AG08396 (cell line): ENCODE results near the gene FAM89B.

Source experiments
- DNase-seq: peaks from one replicate; pipeline ENCODE4 v3.0.0; 2012; ENCODE audit warnings: low spot score, mixed read lengths

The FAM89B gene

DNA sequence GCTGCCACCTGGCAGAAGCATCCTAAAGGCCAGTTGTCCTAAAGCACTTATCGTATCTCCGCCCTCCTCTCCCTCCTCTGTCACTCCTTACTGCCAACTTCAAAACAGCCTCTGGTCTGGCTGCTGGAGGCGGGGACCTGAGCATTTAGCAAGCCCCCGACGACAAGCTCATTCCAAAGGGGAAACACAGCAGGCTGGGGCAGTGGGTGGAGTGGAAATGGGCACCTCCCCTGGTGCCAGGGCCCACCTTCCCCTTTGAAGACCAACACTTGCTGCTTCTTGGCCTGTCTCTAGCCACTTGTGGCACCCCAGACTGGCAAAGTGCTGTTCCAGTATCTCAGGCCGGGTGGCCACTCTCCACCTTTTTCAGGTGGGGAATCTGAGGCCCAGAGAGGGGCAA, 38.1 kb downstream of the FAM89B start:
- DNase-seq: no peak

DNA sequence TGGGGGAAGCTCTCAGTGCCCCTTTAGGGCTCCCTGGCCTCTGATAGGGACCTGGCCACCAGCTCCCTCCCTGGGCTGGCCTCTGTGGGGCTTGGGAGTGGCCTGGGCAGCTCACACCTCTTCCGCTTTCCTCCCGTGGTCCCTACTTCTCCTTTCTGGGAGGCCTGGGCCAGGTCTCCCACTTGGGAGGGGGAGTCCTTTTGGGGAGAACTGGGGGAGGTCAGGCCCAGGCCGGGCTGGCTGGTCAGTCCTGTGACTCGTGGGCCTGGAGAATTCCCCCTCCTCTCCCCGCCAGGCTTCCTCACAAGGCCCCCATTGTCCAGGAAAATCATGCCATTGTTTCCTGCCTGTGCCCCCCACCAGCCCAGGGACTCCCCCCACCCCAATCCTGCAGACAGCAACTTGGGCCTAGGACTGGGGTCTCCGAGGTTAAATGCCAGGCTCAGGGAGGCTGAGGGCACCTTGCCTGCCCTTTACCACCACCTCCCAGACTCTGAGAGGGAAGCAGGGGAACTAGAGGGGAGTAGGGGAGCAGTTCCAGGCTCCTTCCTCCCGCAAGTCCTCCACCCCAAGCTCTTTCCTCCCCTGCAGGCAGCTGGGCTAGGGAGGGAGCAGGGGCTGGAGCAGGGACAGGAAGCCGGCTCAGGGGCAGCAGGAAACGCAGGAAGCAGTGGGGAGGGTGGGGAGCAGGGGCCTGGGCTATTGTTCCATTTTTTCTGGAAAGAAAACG, 38.9 kb downstream of the FAM89B start:
- DNase-seq: no peak

DNA sequence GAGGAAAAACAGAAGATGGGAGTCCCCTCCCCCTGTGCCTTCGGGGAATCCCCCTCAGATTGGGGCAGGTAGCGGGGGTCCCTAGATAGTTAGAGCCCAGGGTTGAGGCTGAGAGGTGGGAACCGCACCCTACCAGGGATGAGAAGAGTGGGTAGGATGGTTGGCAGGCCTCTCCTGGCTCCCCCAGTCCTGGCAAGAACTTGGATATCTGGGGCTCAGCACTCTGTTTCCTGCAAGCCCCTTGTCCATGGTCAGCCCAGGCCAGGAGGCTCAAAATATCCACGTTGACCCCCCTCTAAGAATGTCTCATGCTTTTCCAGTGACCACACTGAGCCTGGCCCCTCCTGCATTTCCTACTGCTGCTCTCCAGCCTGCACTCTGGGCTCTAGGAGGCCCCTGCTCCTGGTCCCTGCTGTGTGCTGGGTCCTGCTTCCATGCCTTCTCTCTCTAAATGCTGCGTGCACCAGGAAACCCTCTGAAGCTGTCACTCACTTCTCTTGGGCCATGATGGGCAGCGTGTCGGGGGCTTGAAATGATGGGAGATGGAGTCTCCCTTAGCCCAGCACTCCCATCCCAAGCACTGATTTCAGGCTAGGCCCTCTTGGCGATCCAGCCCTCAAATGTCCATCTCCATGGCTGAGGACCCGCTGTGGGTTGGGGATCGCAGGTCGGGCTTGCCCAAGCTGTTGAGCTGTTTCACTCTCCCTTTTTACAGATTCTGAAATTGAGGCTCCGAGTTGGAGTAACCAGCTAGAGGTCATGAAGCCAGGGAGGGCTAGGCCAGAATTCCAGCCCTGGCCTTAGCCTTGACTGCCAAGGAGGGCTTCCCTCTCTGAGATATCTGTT, 39.6 kb downstream of the FAM89B start:
- no peak for DNase-seq

DNA sequence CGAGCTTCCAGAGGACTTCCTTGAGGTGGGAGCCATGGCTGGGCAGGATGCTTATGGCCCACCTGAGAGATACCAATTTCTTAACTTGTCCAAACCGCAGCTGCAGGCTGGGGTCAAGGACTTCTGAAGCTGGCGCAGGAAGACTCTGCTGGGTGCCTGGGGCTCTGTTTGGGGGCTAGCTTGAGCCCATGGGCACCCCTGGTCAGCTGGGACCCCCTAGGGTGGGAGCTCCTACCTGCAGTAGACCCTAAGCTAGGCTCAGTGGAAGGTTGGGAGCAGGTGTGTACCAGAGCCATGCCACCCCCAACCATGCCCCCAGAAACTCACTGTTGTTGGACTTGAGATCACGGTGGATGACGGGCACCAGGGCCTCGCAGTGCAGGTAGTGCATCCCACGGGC, 40.4 kb downstream of the FAM89B start:
- no peak for DNase-seq

DNA sequence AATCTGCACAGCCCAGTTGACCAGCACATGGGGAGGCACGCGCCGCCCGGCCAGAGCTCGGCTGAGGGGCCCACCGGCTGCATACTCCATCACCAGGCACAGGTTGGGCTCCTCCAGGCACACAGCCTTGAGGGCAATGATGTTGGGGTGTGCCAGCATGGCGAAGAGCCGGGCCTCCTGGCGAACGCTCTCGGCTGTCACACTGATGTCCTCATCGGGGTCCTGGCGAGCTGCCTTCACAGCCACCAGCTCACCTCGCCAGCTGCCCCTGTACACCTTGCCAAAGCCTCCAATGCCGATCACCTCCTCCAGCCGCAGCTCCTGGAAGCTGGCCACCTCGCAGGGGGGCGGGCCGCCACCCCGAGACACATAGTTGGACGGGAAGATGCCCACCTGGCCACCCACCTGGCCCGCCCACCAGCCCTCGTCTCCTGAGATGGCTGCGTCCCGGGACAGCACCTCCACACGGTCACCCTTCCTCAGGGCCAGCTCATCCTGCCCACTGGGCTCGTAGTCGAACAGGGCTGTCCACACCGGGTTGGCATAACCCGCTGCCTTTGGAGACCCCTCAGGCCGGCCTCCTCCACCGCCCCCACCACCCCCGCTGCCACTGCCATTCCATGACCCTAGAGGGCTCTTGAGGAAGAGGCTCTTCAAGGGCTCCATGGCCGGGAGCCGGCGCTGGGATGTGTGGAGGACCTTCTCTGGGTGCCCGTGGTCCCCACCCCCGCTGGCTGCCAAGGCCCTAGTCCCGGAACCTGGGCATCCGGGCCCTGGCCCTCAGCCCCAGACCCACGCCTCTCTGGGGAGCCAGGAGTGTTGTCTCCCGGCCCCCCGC, 41.0 kb downstream of the FAM89B start:
- peak; percentile 50 for DNase-seq

GRCh38 chr11:65615229-65615949, 43.1 kb downstream of the FAM89B start, which contains the start of gene PCNX3:
Gene PCNX3 (plus strand): TSS chr11:65615776. CDS start chr11:65616312, 536 bp downstream.
- peak; percentile 100 for DNase-seq

DNA sequence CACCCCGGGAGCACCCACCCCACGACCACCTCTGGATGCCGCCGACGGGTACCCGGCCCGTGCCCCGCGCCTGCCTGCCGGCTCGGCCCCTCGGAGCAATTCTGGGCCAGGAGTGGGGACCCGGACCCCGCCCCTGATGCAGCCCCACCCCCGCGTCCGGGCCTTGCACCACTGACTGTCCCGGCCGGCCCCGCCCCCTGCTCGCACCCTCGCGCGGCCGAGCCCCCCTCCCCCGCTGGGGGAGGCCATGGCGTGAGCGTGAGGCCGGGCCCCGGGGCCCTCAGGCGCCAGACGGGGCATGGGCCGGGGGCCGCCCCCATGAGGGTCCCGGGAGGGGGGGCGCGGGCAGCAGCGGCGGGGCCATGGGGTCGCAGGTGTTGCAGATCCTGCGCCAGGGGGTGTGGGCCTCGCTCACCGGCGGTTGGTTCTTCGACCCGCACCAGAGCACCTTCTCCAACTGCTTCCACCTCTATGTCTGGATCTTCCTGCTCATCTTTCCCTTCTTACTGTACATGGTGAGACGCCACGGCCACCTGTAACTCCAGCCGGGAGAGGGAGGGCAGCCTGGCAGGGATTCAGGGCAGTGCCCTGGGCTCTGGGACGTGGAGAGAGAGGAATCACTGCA, 43.7 kb downstream of the FAM89B start:
- DNase-seq: peak; percentile 85

DNA sequence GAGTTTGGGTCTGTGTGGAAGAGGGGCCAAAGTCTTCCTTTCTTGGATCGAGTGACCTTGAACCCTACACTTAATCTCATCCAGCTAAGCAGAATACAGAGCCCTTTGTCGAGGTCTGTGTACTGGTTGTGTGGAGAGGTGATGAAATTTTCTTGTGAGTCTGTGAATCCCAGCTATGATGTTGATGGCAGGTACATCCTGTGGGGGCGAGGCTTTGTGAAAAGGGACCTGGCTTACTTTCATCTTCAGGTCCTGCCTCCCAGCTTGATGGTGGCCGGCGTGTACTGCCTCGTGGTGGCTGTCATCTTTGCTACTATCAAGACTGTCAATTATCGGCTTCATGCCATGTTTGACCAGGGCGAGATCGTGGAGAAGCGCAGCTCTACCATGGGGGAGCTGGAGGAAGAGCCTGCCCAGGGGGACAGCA, 44.2 kb downstream of the FAM89B start:
- no peak for DNase-seq

- no peak for DNase-seq
These were observed 45.0 kb downstream of the FAM89B start for GRCh38 chr11:65617136-65617850.

DNA sequence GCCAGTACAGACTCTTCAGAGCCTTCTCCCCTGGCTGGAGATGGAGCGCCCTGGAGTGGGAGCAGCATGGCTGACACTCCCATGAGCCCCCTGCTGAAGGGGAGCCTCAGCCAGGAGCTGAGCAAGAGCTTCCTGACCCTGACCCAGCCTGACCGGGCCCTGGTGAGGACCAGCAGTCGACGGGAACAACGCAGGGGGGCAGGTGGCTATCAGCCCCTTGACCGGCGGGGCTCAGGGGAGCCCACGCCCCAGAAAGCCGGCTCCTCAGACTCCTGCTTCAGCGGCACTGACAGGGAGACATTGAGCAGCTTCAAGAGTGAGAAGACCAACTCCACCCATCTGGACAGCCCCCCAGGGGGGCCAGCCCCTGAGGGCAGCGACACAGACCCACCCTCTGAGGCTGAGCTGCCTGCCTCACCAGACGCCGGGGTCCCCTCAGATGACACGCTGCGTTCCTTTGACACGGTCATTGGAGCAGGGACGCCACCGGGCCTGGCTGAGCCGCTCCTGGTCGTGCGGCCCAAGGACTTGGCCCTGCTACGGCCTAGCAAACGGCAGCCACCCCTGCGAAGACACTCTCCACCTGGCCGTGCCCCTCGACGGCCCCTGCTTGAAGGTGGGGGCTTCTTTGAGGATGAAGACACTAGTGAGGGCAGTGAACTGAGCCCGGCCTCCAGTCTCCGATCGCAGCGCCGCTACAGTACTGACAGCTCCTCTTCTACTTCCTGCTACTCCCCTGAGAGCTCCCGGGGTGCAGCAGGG, 45.8 kb downstream of the FAM89B start:
- no peak for DNase-seq

DNA sequence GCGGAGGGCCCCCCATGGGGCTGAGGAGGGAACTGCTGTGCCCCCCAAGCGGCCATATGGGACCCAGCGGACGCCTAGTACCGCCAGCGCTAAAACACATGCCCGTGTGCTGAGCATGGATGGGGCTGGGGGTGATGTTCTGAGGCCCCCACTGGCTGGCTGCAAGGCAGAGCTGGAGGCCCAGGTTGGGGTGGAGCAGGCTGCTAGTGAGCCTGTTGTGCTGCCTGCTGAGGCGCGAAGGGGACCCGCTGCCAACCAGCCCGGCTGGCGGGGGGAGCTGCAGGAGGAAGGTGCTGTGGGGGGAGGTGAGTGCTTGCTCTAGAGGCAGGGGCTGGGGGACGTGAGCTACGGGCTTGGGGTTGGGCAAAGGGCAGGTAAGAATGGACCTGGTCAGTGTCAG, 46.4 kb downstream of the FAM89B start:
- no peak for DNase-seq

DNA sequence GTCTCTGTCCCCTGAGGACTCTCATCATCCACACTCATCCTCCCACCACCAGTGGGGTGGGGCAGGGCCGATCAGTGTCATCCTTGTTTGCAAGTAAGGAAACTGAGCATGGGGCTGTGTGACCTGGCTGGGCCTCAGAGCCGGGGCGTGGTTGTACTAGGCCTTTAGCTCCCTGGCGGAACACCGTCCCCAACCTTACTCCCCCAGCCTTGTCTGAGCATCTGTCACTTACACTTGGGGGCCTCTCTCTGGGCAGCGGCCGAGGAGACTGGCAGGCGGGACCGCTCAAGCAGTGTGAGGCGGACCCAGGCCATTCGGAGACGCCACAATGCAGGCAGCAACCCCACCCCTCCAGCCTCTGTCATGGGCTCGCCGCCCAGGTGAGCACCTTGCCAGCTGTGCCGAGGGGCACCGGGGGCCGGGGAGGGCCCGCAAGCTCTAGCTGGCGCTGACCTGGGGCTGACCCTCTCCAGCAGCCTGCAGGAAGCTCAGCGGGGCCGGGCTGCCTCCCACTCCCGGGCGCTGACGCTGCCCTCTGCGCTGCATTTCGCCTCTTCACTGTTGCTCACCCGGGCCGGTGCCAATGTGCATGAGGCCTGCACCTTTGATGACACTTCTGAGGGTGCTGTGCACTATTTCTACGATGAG, 47.1 kb downstream of the FAM89B start:
- no peak for DNase-seq

DNA sequence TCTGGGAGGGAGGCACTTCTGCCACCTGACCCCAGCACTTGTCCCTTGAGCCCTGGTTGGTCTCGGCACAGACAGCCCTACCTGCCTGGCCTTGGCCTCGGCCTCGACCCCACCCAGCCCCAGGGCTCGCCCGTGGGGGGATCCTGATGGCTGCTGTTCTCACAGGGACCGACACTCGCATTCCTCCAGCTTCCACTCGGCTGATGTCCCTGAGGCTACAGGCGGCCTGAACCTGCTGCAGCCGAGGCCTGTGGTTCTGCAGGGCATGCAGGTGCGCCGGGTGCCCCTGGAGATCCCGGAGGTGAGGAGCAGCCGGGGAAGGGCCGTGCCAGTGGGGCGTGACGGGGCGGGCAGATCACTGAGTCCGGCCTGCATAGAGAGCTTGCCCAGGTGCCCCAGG, 48.3 kb downstream of the FAM89B start:
- no peak for DNase-seq

- DNase-seq: no peak
These were observed 49.1 kb downstream of the FAM89B start for GRCh38 chr11:65621460-65621859.

DNA sequence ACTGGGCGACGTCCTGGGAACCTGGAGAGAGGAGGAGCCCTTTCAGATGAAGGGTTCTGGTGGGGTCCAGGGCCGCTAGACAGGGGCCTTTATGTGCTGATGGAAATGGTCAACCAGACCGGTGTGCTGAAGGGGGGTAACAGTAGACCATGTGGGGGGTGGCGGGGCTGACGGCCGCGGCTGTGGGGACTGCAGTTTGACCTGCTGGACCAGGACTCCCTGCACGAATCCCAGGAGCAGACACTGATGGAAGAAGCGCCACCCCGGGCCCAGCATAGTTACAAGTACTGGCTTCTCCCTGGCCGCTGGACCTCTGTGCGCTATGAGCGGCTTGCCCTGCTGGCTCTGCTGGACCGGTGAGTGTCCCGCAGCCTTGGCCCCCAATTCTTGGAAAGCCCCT, 49.7 kb downstream of the FAM89B start:
- no peak for DNase-seq

DNA sequence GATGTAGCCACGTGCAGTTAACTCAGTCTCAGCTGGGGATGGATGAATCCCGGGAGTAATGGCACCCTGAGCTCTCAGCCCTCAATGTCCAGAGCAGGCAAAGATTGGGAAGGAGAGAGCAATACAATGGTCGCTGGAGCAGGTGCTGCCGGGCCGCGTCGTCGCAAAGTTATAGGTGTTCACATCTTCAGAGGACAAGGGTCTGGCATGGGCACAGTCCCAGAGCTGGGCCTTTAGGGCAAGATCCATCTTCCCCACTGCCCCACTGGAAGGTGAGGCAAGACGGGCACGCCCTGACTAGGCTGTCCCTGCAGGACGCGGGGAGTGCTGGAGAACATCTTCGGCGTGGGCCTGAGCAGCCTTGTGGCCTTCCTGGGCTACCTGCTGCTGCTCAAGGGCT, 50.8 kb downstream of the FAM89B start:
- DNase-seq: no peak
